Measurements from ENCODE around the gene USP7. TPM values are rescaled to one million over a fixed set of nuclear protein-coding genes. Genes with fewer than 3 reads are reported as not detected.

USP7 gene
- total and polyA plus RNA-seq, 10 of the 15 experiments (the other 5 are each of a cell fraction or from before 2014, with no cell fraction given) = 16.2 to 133 (median 60.5) TPM

DNA sequence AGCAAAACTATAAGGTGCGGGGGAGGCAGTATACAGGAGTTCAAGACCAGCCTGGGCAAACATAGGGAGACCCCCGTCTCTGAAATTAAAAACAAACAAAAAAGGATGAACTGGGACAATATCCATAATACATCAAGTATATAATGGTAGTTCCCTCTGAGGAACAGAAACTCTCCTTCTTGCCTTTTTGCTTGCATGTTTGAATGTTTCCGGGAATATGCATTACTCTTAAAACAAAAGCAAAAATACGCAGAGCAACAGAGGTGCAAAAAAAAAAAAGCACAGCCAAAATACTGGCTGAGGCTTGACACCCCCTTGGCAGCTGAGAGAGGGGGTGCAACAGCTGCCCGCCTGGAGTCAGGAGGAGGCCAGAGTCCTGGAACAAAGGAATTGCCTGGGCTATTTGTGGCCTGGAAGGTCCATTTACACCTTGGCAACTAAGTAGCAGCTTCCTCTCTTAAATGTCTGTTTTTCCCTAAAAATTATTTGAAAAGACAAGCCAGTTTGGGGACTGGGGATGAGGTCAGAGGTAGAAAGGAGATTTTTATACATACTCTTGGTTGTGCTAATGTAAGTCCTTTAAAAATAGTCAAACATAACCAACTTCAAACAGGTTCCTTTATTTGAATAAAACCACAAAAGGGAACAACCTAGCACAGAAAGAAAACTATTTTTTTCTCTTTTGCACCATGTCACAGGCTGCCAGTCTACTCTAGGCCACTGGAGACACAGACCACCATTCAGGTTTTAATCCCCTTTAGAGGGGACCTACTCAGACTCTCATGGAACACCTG, 19.5 kb downstream of the USP7 start (continued):
- peak; percentile 39; the same call in 1 of the 2 replicates for TF ChIP-seq RELB (IDR thresholded peaks at IDR 0.05; ENCODE audit: low read depth)
- 0 out of 2 replicates have a peak, but pooled peaks have one; percentile 35 for TF ChIP-seq MTA2 (IDR thresholded peaks at IDR 0.05; ENCODE audit: low read depth)
- 0 out of 2 replicates have a peak, but pooled peaks have one; percentile 22 for TF ChIP-seq NR2F1 (conservative IDR thresholded peaks at IDR 0.05)
- peak; percentile 57; the same call in 1 of the 2 replicates for TF ChIP-seq NFIC (IDR thresholded peaks at IDR 0.05; ENCODE audit: low read depth, low read length)
- TF ChIP-seq ZNF384 (IDR thresholded peaks at IDR 0.05; ENCODE audit: borderline replicate concordance, low read depth, low read length) = peak; percentile 88
- TF ChIP-seq, protein P1, sequence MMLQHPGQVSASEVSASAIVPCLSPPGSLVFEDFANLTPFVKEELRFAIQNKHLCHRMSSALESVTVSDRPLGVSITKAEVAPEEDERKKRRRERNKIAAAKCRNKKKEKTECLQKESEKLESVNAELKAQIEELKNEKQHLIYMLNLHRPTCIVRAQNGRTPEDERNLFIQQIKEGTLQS (IDR thresholded peaks at IDR 0.05; ENCODE audit: borderline replicate concordance, extremely low read depth, low read depth, low read length) = no peak
- TF ChIP-seq RFX5 (IDR thresholded peaks at IDR 0.05; ENCODE audit: low read depth, low read length) = no peak
- peak; percentile 42 for TF ChIP-seq SKIL (IDR thresholded peaks at IDR 0.05; ENCODE audit: low read depth, poor library complexity, severe bottlenecking)
- no peak for TF ChIP-seq CHD4 (IDR thresholded peaks at IDR 0.05)
- TF ChIP-seq BCL3 (IDR thresholded peaks at IDR 0.05; ENCODE audit: borderline replicate concordance, insufficient read depth, low read depth, low read length, poor library complexity, severe bottlenecking) = no peak
- TF ChIP-seq, protein P2, sequence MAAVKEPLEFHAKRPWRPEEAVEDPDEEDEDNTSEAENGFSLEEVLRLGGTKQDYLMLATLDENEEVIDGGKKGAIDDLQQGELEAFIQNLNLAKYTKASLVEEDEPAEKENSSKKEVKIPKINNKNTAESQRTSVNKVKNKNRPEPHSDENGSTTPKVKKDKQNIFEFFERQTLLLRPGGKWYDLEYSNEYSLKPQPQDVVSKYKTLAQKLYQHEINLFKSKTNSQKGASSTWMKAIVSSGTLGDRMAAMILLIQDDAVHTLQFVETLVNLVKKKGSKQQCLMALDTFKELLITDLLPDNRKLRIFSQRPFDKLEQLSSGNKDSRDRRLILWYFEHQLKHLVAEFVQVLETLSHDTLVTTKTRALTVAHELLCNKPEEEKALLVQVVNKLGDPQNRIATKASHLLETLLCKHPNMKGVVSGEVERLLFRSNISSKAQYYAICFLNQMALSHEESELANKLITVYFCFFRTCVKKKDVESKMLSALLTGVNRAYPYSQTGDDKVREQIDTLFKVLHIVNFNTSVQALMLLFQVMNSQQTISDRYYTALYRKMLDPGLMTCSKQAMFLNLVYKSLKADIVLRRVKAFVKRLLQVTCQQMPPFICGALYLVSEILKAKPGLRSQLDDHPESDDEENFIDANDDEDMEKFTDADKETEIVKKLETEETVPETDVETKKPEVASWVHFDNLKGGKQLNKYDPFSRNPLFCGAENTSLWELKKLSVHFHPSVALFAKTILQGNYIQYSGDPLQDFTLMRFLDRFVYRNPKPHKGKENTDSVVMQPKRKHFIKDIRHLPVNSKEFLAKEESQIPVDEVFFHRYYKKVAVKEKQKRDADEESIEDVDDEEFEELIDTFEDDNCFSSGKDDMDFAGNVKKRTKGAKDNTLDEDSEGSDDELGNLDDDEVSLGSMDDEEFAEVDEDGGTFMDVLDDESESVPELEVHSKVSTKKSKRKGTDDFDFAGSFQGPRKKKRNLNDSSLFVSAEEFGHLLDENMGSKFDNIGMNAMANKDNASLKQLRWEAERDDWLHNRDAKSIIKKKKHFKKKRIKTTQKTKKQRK (IDR thresholded peaks at IDR 0.05; ENCODE audit: low read depth, low read length) = no peak
- no peak for TF ChIP-seq ASH2L (IDR thresholded peaks at IDR 0.05; ENCODE audit: borderline replicate concordance, low read depth)
- TF ChIP-seq MEF2B (IDR thresholded peaks at IDR 0.05; ENCODE audit: partially characterized antibody, poor library complexity, severe bottlenecking) = peak; percentile 35
- TF ChIP-seq TBL1XR1 (IDR thresholded peaks at IDR 0.05; ENCODE audit: low read depth, low read length) = 0 out of 2 replicates have a peak, but pooled peaks have one; percentile 13
- TF ChIP-seq NFYA (IDR thresholded peaks at IDR 0.05; ENCODE audit: borderline replicate concordance, low read depth, low read length) = no peak
- TF ChIP-seq RB1 (IDR thresholded peaks at IDR 0.05; ENCODE audit: borderline replicate concordance) = no peak

Measured in GM12878 (cell line).